ENCODE results near the gene SLC51A.
"Not testable (repeated sequence)": the region's sequence is repeated elsewhere in the genome, so short reads cannot be mapped to it uniquely, and the experiment has no call there.

Gene SLC51A

DNA sequence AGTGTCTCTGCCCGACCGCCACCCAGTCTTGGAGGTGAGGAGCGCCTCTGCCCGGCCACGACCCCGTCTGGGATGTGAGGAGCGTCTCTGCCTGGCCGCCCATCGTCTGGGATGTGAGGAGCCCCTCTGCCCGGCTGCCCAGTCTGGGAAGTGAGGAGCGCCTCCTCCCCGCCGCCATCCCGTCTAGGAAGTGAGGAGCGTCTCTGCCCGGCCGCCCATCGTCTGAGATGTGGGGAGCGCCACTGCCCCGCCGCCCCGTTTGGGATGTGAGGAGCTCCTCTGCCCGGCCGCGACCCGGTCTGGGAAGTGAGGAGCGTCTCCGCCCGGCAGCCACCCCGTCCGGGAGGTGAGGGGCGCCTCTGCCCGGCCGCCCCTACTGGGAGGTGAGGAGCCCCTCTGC, 27.8 kb downstream of the SLC51A start:
- not testable (repeated sequence) for DNase-seq

DNA sequence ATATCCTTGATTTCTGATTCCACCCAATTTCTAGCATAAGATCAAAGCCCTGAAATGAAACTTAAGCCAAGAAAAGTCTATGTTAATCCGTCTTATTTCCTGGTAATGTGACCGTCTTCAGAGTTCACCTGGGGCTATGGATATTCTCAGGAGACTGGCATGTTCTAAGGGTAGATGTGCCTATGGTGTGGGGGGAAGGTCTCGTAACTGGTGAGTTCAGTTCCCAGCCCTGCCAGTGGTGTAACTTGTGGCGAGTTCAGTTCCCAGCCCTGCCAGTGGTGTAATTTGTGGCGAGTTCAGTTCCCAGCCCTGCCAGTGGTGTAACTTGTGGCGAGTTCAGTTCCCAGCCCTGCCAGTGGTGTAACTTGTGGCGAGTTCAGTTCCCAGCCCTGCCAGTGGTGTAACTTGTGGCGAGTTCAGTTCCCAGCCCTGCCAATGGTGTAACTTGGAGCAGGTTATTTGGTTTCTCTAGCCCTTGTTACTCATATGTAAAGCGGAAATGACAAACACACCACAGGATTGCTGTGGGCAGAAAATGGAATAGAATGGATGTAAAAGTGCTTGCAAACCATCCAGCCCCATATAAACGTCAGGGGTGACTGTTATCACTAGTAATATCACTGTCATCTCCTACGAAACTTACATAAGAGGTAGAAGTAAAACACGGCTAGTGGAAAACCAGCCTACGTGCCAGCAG, 30.4 kb downstream of the SLC51A start:
- DNase-seq = no peak

DNA sequence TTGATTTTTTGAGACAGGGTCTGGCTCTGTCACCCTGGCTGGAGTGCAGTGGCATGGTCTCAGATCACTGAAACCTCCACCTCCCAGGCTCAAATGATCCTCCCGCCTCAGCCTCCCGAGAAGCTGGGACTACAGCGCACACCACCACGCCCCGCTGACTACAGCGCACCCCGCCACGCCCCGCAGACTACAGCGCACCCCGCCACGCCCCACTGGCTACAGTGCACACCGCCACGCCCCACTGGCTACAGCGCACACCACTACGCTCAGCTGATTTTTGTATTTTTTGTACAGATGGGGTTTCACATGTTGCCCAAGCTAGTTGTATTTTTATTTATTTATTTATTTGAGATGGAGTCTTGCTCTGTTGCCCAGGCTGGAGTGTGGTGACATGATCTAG, 35.6 kb downstream of the SLC51A start:
- DNase-seq = no peak

DNA sequence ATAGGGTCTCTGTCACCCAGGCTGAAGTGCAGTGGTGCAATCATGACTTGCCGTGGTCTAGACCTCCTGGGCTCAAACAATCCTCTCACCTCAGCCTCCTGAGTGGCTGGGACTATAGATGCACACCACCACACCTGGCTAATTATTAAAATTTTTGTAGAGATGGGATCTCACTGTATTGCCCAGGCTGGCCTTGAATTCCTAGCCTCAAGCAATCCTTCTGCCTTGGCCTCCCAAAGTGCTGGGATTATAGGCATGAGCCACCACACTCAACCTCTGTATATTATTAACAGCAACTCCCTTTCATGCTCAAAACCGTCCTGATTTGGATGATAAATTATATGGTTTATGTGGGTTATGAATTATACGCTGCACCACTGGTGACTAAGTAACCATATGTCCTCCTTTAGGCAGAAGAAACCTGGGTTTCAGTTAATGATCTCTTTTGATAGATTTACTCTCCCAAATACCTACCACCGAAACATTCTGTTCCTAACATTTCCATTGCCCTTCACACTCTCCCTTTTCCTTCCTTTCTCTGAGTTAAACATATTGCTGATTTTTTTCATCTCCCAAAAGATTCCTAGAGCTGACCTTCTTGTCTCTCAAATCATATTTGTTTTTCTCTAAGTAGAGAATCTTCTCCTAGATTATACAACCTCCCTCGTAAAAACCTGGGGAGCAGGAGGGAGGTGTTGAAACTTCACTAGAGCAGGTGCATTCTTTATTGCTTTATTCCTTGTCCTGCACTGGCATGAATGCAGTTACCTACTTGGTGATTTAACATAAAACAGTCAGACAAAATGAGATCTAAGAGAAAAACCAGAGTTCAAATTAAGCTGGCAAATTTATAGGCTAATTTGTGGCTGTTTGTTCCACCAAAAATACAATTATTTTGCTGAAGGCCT, 38.3 kb downstream of the SLC51A start:
- DNase-seq = no peak

DNA sequence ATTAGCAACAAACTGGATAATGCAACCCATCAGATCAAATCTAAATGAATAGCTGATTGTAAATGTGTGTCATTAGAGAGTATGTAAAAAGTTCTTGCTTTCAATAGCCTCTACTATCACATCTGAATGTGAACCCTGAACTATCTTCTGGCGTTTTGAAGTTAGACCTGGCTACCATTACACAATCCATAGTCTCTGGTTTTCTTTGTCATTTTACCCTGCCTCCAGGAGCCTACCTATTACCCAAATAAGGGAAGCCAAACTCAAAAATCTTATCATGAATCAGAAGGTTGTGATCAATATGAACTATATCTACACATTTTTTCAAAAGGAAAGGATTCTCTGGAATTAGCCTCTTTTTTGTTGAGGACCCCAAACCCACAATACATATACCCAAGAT, 39.4 kb downstream of the SLC51A start:
- DNase-seq = no peak

DNA sequence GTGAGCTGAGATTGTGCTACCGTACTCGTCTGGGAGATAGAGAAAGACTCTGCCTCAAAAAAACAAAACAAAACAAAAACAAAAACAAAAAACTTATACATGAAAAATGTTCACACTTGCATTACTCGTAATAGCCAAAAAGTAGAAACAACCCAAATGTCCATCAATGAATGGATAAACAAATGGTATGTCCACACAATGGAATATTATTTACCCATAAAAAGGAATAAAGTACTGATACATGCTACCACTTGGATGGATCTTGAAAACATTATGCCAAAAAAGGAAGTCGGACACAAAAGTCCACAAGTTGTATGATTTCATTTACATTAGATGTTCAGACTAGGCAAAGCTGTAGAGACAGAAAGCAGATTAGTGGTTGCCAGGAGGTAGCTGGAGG, 44.5 kb downstream of the SLC51A start:
- no peak for DNase-seq

DNA sequence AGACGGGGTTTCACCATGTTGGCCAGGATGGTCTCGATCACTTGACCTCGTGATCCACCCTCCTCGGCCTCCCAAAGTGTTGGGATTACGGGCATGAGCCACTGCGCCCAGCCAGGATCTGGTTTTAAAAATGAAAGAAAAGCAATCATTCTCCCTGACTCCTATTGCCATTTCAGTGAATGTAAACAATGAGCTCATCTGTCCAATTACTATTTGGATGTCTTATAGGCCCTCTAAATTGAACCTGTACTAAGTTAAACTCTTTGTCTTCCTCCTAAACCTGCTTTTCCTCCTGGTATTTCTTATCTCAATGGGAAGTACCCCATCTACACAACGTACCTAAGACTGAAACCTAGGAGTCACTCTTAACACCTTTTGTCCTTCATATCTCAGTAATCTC, 47.5 kb downstream of the SLC51A start:
- no peak for DNase-seq

DNA sequence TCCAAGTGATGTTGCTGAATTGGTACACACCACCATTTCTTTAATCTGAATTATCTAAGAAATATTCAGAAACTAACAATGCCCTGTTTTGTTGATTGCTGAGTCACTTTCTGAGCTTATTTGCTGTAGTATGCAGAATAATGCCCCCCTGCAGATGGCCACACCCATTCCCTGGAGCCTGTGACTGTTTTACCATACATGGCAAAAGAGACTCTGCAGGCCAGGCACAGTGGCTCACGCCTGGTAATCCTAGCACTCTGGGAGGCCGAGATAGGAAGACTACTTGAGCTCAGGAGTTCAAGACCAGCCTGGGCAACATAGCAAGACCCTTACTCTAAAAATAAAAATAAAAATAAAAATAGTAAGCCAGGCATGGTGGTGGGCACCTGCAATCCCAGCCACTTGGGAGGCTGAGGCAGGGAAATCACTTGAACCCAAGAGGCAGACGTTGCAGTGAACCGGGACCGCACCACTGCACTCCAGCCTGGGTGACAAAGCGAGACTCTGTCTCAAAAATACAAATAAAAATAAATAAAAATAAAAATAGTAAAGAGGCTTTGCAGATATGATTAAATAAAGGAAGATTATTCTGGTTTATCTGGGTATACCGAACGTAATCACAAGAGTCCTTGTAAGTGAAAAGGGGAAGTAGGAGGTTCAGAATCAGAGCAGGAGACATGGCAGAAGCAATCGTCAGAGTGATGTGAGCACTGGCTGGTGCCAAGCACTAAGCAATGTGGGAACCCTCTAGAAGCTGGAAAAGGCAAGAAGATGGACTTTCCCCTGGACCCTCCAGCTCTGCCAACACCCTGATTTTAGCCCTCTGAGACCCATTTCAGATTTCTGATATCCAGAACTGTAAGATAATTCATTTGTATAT, 52.2 kb downstream of the SLC51A start:
- no peak for DNase-seq

DNA sequence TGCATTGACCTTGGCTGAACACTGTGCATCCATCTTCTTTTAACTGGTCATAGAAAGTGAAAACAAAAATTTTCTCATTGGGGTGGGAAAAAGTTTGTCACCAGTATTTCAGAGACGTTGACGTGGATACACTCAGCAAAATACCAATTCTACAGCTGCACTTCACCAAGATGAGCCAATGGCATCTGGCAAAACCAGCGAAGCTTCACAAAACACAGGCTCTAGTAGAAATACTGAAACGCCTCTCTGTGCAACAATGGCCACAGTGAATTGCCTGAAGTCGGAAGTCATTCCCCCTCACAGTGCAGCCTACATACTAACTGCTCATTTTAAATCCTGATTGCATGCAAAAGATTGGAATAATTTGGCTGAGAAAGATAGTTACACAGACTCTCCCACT, 54.2 kb downstream of the SLC51A start:
- DNase-seq = no peak

DNA sequence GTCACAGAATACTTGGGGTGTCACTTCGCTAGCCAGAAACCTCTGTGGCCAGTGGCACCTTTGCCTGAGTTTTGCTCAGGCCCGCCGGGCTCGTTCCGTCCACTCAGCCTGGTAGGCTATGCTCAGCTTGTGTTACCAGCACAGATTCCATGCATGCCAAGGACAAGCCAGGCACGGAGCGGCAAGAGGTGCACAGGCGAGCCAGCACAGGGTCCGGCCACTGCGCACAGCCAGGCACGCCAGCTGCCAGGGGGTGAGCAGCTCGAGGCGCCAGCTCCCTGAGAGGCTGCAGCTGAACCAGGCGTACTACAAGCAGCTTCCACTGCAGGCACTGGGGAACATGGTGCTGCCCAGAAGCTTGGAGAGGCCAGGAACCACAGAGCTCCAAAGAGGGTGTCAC, 56.5 kb downstream of the SLC51A start:
- no peak for DNase-seq

DNA sequence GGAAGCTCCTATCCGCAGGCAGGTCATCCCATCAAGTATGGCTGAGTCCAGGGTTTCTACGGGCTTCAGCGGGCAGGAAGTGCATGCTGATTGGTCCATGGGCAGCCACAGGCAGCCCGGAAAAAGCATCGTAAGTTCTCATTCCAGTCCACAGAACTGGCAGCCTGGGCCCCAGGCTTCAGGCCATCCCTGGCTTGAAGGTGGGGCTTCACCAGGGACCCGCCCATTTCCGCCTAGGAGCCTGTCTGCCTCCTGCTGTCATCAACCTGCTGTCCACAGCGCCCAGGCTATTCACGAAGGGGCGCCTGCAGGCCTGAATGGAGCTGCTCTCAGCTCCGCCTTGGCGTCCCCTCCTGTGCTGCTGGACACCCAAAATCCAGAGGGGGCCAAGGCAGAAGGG, 57.3 kb downstream of the SLC51A start:
- no peak for DNase-seq

DNA sequence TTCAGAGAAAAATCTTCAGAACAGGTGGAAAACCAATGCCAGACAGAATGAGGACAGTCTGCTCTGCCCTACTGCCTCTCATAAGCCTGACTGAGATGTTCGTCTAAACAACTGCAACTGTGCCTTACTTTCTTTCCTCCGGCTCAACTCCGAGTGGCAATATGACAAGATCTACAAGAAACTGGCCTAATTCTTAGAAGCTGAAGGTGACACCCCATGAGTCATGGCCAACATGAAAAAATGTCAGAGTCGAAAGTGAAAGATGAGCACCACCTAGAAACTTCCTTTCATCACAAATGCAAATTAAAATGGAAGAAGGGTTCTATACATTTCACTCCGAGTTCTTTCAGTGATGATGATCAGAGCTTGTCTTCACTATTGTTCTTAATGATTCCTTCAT, 58.3 kb downstream of the SLC51A start:
- peak; percentile 48 to 69 for DNase-seq

DNA sequence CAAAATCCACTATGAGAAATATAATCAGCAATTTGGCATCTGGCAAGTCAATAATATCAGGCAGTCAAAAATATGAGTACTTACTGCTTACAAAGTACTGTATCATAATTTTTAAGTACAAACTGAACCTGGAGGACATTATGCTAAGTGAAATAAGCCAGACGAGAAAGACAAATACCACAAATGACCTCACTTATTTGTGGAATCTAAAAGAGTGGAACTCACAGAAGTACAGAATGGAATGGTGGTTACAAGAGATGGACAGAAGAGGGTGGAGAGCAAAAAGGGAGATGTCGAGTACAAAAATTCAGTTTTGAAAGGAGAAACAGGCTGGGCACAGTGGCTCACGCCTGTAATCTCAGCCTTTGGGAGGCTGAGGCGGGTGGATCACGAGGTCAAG, 58.8 kb downstream of the SLC51A start:
- DNase-seq = no peak

DNA sequence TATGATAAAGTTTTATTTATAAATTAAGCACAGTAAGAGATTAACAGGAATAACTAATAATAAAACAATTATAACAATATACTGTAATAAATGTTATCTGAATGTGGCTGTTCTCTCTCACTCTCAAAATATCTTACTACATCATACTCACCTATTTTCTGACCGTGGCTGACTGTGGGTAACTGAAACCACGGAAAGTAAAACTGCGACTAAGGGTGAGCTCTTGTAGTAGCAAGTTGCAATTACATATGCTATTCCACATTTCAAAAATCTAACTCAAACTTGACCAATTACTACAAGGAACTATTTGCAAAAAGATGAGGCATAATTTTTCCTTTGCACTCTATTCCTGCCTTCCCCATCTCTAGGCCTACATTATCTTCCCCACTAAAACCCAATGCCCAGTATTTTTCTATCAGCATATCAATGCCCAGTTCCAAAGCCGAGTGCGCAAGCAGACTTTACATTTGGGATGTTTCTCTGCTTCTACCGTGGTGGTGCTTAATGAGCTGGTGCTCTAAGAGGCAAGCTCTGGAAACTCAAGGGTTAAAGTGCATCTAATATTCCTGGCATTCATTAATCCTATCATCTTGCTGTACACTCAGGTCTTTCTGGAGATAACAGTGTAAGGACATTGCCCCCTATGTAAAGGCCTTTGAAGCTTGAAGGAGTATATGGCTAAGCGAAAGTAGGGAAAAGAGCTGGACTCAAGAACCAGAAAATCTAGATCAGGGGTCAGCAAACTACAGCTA, 64.5 kb downstream of the SLC51A start:
- no peak for DNase-seq

DNA sequence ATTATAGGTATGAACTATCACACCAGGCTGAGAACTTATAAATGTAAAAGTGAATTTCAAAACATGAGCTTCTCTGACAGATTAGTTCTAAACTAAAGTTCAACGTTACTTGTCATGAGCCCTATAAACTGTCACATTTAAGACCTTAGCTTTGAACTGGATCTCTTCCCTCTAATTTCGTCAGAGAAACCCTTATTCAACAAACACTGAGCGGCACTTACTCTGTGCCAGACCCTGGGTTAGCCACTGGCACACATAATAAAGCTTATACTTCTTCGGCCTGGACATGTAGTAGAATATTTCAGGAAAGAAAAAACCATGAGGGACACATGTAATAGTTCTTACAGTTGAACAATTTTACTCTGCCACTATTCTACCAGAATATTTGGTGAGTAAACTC, 65.6 kb downstream of the SLC51A start:
- DNase-seq = no peak
